GM12865 (cell line): ENCODE data around the gene BTBD9.

Experiments used
- DNase-seq: peaks from one replicate; pipeline ENCODE4 v3.0.0; 2010; ENCODE audit warnings: low read depth
- H3K4me3 ChIP-seq: 2 replicates; pipeline ENCODE4 v1.5.1; 2011; ENCODE audit warnings: mild to moderate bottlenecking, low read depth, low read length, control low read depth
- CTCF ChIP-seq: IDR thresholded peaks from 2 replicates; pipeline ENCODE4 v1.5.1; 2011; ENCODE audit warnings: low read length, control low read depth, low read depth, inconsistent platforms; ENCODE audit not compliant: insufficient read depth; ENCODE audit errors: missing control alignments

Gene BTBD9

GRCh38 chr6:38549795-38550194 lies 89.9 kb downstream of the BTBD9 start:
- no peak for DNase-seq
- TF ChIP-seq CTCF: no peak
- H3K4me3 ChIP-seq: no peak overlapping the region

GRCh38 chr6:38549180-38549579 lies 90.5 kb downstream of the BTBD9 start:
- DNase-seq: no peak
- TF ChIP-seq CTCF: no peak
- no peak overlapping the region for H3K4me3 ChIP-seq

GRCh38 chr6:38543022-38543421 lies 96.7 kb downstream of the BTBD9 start:
- H3K4me3 ChIP-seq: no peak overlapping the region
- TF ChIP-seq CTCF: no peak
- no peak for DNase-seq

GRCh38 chr6:38542031-38542430 lies 97.7 kb downstream of the BTBD9 start:
- TF ChIP-seq CTCF: no peak
- no peak overlapping the region for H3K4me3 ChIP-seq
- DNase-seq: no peak

GRCh38 chr6:38533064-38533463 lies 106.7 kb downstream of the BTBD9 start:
- no peak for TF ChIP-seq CTCF
- no peak overlapping the region for H3K4me3 ChIP-seq
- DNase-seq: no peak

- no peak for TF ChIP-seq CTCF
- no peak for DNase-seq
- no peak overlapping the region for H3K4me3 ChIP-seq
These were observed 108.6 kb downstream of the BTBD9 start for GRCh38 chr6:38531134-38531533.

- no peak for DNase-seq
- no peak for TF ChIP-seq CTCF
- H3K4me3 ChIP-seq: no peak overlapping the region
These were observed 111.3 kb downstream of the BTBD9 start for GRCh38 chr6:38528196-38528965.
